HCT116 (cell line): ENCODE results near the gene ENTPD3.

Experiments
- CBX3 ChIP-seq: IDR thresholded peaks from 2 replicates; pipeline ENCODE4 v1.6.1; 2012; ENCODE audit warnings: low read depth
- CEBPB ChIP-seq: IDR thresholded peaks from 2 replicates; pipeline ENCODE4 v1.6.1; 2012; ENCODE audit warnings: low read depth
- CTCF ChIP-seq, 3 experiments: fragments of 200-600 bp in 1 of 3; sonication (generic) in 1 of 3; IDR thresholded peaks in 2 of 3; conservative IDR thresholded peaks in 1 of 3; 2 replicates each; pipeline ENCODE4 v1.5.1; 2012 to 2017; ENCODE audit warnings: low read depth in 2 of 3, low read length in 2 of 3, antibody characterized with exemption in 1 of 3, borderline replicate concordance in 1 of 3, control low read depth in 1 of 3, mild to moderate bottlenecking in 1 of 3, mixed read lengths in 1 of 3, mixed run types in 1 of 3, moderate library complexity in 1 of 3; ENCODE audit not compliant: insufficient read depth in 1 of 3
- EZH2 ChIP-seq: fragments of 200-600 bp; sonication (generic); IDR thresholded peaks from 2 replicates; pipeline ENCODE4 v1.6.1; 2017; ENCODE audit warnings: antibody characterized with exemption, mixed run types
- POLR2A ChIP-seq: IDR thresholded peaks from 2 replicates; pipeline ENCODE4 v1.7.0; 2011; ENCODE audit warnings: borderline replicate concordance; ENCODE audit not compliant: insufficient read depth, insufficient read length; ENCODE audit errors: extremely low read depth
- POLR2AphosphoS5 ChIP-seq: IDR thresholded peaks from 2 replicates; pipeline ENCODE4 v1.6.1; 2011; ENCODE audit warnings: mild to moderate bottlenecking, low read depth, low read length, moderate library complexity
- RAD21 ChIP-seq: IDR thresholded peaks from 2 replicates; pipeline ENCODE4 v1.6.1; 2012; ENCODE audit warnings: low read depth, mild to moderate bottlenecking
- SP1 ChIP-seq: IDR thresholded peaks from 2 replicates; pipeline ENCODE4 v1.6.1; 2012; ENCODE audit warnings: low read depth
- TCF7L2 ChIP-seq: IDR thresholded peaks from 2 replicates; pipeline ENCODE4 v1.7.0; 2011; ENCODE audit warnings: borderline replicate concordance, inconsistent platforms; ENCODE audit not compliant: insufficient read depth, insufficient read length; ENCODE audit errors: extremely low read depth
- YY1 ChIP-seq: IDR thresholded peaks from 2 replicates; pipeline ENCODE4 v1.6.1; 2011; ENCODE audit warnings: low read length, low read depth, moderate library complexity, mild to moderate bottlenecking; ENCODE audit not compliant: insufficient replicate concordance; ENCODE audit errors: extremely low read depth
- TF ChIP-seq, protein P1 (sequence below): IDR thresholded peaks from 2 replicates; pipeline ENCODE4 v1.6.1; 2012; ENCODE audit warnings: low read depth

- TF ChIP-seq CTCF (IDR thresholded peaks at IDR 0.05 in 2 of 3, conservative IDR thresholded peaks at IDR 0.05 in 1 of 3; ENCODE audit: borderline replicate concordance in 1 of 3, insufficient read depth in 1 of 3, low read depth in 2 of 3, low read length in 2 of 3) = no peak
- no peak for TF ChIP-seq POLR2AphosphoS5
- no peak for TF ChIP-seq CBX3
- TF ChIP-seq TCF7L2 = no peak
- no peak for TF ChIP-seq CEBPB
- TF ChIP-seq, protein P1, sequence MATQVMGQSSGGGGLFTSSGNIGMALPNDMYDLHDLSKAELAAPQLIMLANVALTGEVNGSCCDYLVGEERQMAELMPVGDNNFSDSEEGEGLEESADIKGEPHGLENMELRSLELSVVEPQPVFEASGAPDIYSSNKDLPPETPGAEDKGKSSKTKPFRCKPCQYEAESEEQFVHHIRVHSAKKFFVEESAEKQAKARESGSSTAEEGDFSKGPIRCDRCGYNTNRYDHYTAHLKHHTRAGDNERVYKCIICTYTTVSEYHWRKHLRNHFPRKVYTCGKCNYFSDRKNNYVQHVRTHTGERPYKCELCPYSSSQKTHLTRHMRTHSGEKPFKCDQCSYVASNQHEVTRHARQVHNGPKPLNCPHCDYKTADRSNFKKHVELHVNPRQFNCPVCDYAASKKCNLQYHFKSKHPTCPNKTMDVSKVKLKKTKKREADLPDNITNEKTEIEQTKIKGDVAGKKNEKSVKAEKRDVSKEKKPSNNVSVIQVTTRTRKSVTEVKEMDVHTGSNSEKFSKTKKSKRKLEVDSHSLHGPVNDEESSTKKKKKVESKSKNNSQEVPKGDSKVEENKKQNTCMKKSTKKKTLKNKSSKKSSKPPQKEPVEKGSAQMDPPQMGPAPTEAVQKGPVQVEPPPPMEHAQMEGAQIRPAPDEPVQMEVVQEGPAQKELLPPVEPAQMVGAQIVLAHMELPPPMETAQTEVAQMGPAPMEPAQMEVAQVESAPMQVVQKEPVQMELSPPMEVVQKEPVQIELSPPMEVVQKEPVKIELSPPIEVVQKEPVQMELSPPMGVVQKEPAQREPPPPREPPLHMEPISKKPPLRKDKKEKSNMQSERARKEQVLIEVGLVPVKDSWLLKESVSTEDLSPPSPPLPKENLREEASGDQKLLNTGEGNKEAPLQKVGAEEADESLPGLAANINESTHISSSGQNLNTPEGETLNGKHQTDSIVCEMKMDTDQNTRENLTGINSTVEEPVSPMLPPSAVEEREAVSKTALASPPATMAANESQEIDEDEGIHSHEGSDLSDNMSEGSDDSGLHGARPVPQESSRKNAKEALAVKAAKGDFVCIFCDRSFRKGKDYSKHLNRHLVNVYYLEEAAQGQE = no peak
- no peak for TF ChIP-seq EZH2
- no peak for TF ChIP-seq YY1
- no peak for TF ChIP-seq SP1
- TF ChIP-seq RAD21 = no peak
- TF ChIP-seq POLR2A = no peak
Measured at GRCh38 chr3:40468018-40468417, 81.0 kb downstream of the ENTPD3 start.
